ENCODE results near the gene TMEM266.

TMEM266 gene

DNA sequence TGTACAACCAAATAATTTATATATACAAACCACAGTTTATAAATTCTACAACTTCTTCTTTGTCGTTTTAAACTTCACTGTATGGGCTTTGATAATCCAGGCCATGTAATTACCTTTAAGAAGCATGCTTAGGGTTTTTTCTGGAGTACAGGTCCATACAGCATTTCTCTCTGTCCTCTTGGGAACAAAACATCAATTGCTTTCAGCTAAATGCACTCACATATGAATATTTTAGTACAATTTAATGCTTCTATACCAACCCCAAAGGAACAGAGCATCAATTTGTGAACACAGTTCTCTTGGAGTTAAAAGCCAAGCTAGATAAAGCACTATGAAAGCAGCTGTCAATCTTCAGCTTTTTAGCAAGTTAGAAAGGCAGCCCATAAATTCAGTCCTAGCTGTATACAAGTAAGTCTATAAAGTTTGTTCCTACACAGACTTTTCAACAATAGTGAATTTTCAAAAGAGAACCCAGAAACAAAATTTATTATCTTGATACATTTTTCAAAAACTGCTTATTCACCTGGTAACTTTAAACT, 185.4 kb downstream of the TMEM266 start:
- TF ChIP-seq, protein P1, sequence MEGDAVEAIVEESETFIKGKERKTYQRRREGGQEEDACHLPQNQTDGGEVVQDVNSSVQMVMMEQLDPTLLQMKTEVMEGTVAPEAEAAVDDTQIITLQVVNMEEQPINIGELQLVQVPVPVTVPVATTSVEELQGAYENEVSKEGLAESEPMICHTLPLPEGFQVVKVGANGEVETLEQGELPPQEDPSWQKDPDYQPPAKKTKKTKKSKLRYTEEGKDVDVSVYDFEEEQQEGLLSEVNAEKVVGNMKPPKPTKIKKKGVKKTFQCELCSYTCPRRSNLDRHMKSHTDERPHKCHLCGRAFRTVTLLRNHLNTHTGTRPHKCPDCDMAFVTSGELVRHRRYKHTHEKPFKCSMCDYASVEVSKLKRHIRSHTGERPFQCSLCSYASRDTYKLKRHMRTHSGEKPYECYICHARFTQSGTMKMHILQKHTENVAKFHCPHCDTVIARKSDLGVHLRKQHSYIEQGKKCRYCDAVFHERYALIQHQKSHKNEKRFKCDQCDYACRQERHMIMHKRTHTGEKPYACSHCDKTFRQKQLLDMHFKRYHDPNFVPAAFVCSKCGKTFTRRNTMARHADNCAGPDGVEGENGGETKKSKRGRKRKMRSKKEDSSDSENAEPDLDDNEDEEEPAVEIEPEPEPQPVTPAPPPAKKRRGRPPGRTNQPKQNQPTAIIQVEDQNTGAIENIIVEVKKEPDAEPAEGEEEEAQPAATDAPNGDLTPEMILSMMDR (conservative IDR thresholded peaks at IDR 0.05; ENCODE audit: low read depth, low read length), result no peak
- H3K4me3 ChIP-seq (ENCODE audit: low read length), result no peak overlapping the region
- no peak for DNase-seq (ENCODE audit: low read depth)

DNA sequence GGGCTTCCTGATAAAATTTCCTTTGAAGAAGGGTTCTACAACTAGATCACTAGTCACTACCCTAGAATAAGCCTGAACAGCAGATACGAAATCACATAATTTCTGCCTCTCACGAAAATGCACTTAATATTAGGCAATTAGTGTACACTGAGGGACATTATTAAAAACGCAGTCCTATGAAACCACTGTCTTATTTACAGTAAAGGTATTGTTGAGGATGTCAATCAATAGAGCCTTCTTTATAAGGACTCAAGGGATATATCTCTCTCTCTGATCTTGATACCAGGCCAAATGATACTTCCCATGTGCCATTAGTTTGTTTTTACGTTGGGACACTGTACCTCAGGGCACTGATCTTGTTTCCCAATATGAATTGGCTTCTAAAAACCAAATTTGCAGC, 191.9 kb downstream of the TMEM266 start:
- no peak for DNase-seq (ENCODE audit: low read depth)
- TF ChIP-seq, protein P1 (conservative IDR thresholded peaks at IDR 0.05; ENCODE audit: low read depth, low read length), result no peak
- no peak overlapping the region for H3K4me3 ChIP-seq (ENCODE audit: low read length)

DNA sequence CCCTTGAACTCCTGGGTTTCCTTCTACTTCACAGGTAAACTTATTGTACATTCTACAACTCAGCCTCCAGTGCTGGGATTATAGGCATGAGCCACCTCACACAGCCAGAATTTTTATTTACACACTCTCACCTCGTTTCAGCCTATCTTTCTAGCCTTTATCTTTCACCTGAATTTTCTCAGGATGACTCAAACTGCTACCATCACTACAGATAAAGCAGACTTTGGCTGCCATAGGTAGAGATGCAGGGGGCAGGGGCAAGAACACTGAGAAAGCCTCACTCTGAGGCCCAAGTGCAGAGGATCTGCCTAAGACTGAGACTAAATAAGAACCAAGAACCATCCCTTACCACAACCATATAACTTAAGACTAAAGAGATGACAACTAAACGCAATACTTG, 192.5 kb downstream of the TMEM266 start:
- H3K4me3 ChIP-seq (ENCODE audit: low read length), result no peak overlapping the region
- TF ChIP-seq, protein P1 (conservative IDR thresholded peaks at IDR 0.05; ENCODE audit: low read depth, low read length), result no peak
- no peak for DNase-seq (ENCODE audit: low read depth)

DNA sequence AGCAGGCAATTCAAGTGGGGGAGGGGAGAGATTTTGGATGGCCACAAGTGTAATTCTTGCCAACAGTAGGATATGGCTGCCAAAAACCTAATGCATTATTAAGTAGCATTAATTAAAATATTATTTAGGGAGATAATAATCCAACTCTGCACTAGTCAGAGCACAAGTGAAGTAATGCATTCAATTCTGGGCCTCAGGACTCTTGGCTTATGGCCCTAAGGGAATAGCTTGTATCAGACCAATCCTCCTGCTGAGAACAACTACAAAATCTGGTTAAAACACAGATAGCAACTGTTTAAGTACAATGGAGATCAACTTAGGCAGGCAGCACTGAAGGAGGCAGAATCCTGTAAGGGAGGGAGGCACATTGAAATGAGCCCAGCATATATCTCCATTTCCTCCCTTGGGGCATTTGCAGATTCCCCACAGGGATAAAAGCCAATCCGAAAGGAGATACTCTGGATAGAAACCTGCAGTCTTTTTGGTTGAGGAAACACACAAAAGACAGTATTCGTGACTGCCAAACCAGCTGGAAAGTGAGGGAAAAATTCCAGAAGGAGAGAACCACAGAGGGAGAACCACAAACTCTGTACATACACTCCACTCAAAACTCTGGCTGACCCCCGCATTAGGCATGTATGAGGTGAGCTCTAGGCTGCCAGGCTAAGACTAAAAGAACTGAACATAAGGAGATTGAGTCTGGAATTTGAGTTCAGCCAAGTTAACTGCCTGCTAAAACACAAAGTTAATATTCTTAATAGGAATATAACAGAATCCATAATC, 194.1 kb downstream of the TMEM266 start:
- no peak overlapping the region for H3K4me3 ChIP-seq (ENCODE audit: low read length)
- TF ChIP-seq, protein P1 (conservative IDR thresholded peaks at IDR 0.05; ENCODE audit: low read depth, low read length), result no peak
- no peak for DNase-seq (ENCODE audit: low read depth)
